NT2/D1 (cell line): Measurements from ENCODE around the gene ECHDC1.
A peak's percentile ranks its signal among the peaks of the same experiment; 100 is the strongest.
"Not testable (repeated sequence)": the region's sequence is repeated elsewhere in the genome, so short reads cannot be mapped to it uniquely, and the experiment has no call there.

Experiments used
- DNase-seq: peaks from one replicate; pipeline ENCODE4 v3.0.0-alpha.2; 2011; ENCODE audit warnings: low read depth, low spot score
- H3K27me3 ChIP-seq: 2 replicates; pipeline ENCODE4 v1.6.0; 2011; ENCODE audit warnings: mild to moderate bottlenecking; ENCODE audit not compliant: insufficient read length, insufficient read depth
- H3K36me3 ChIP-seq: 2 replicates; pipeline ENCODE4 v1.6.1; 2011; ENCODE audit warnings: mild to moderate bottlenecking, low read length, mixed read lengths; ENCODE audit not compliant: insufficient read depth, insufficient read length
- H3K4me1 ChIP-seq: 2 replicates; pipeline ENCODE4 v1.5.1; 2011; ENCODE audit not compliant: insufficient read depth, insufficient read length
- H3K4me3 ChIP-seq: 2 replicates; pipeline ENCODE4 v1.5.1; 2011; ENCODE audit warnings: low read depth; ENCODE audit not compliant: insufficient read length
- H3K9ac ChIP-seq: 2 replicates; pipeline ENCODE4 v1.6.0; 2011; ENCODE audit warnings: low read depth; ENCODE audit not compliant: insufficient read length
- H3K9me3 ChIP-seq: 2 replicates; pipeline ENCODE4 v1.5.1; 2011; ENCODE audit warnings: mild to moderate bottlenecking, low read length; ENCODE audit not compliant: insufficient read depth
- SUZ12 ChIP-seq: IDR thresholded peaks from 2 replicates; pipeline ENCODE4 v1.6.1; 2011; ENCODE audit not compliant: insufficient read length, insufficient read depth; ENCODE audit errors: extremely low read depth
- YY1 ChIP-seq: IDR thresholded peaks from 2 replicates; pipeline ENCODE4 v1.6.1; 2011; ENCODE audit not compliant: insufficient read length, insufficient read depth
- ZNF274 ChIP-seq: IDR thresholded peaks from 2 replicates; pipeline ENCODE4 v1.6.1; 2011; ENCODE audit warnings: mild to moderate bottlenecking, low read depth, low read length

Gene ECHDC1

GRCh38 chr6:127342946-127343808 is at the start of gene ECHDC1:
TSS of gene ECHDC1 (minus strand) at chr6:127343609. CDS start at chr6:127331028, 12,581 bp downstream.
- Histone ChIP-seq H3K9me3 (no peaks in the 10 kb centered on the region), H3K27me3 (no peaks in the 10 kb centered on the region), H3K4me1 (no peaks in the 10 kb centered on the region), H3K4me3 (peak within 1 kb of the TSS; percentile 86), H3K9ac (peak within 1 kb of the TSS; percentile 94), H3K36me3 (no peaks in the 10 kb centered on the region)
- TF ChIP-seq YY1 (no peak), ZNF274 (no peak), SUZ12 (no peak)
- DNase-seq: no peak

- H3K36me3 ChIP-seq: no peaks in the 10 kb centered on the region
- H3K9me3 ChIP-seq: no peaks in the 10 kb centered on the region
- no peak for DNase-seq
- no peaks in the 10 kb centered on the region for H3K4me1 ChIP-seq
- TF ChIP-seq SUZ12: no peak
- TF ChIP-seq YY1: no peak
- TF ChIP-seq ZNF274: no peak
- no peak overlapping the region for H3K4me3 ChIP-seq
- no peak overlapping the region for H3K9ac ChIP-seq
- H3K27me3 ChIP-seq: no peaks in the 10 kb centered on the region
These were observed 48.9 kb upstream of the ECHDC1 start for GRCh38 chr6:127392301-127392700.

DNA sequence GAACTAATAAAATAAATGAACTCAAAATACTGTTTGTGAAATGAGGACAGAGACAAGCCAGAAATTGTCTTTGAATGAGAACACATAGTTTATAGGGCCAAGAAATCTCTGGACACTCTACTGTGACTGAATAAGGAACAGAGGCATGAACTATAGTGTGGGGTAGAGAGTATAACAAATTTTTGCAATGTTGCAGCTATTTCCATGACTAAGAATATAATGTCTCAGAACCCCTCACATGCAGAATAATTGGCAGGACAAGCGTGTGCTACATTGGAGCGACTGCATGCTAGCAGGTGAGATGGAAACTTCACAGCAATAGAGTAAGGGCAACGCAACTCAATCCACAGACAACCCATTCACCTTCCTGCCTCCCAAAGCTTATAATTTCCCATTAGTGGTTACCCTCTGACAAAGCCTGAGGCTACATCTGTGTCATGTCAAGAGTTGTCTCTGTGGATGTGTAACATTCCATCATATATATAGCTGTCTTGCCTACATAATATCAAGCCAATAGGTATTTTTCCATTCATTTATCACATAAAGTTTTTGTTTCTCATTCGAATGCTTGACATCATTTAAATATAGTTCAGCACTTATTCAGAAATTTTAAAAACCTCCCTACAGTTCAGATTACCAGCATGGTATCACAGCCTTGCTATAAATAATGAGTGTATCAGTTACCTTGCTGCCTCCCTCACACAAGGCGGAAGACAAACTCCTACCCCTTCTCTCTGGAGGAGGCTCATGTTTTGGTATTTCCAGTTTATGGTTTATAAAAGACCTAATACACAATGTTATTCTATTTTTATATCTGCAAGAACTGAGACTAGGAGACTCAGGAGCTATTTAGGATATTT is 47.9 kb upstream of the ECHDC1 start:
- H3K9ac ChIP-seq: no peak overlapping the region
- no peaks in the 10 kb centered on the region for H3K4me1 ChIP-seq
- no peak overlapping the region for H3K4me3 ChIP-seq
- DNase-seq: no peak
- no peaks in the 10 kb centered on the region for H3K27me3 ChIP-seq
- TF ChIP-seq YY1 (no peak), SUZ12 (no peak), ZNF274 (no peak)
- H3K9me3 ChIP-seq: no peaks in the 10 kb centered on the region
- H3K36me3 ChIP-seq: no peaks in the 10 kb centered on the region

GRCh38 chr6:127389706-127390105 is 46.3 kb upstream of the ECHDC1 start:
- Histone ChIP-seq H3K9me3 (no peaks in the 10 kb centered on the region), H3K4me1 (no peaks in the 10 kb centered on the region), H3K4me3 (no peak overlapping the region), H3K9ac (no peak overlapping the region), H3K36me3 (no peaks in the 10 kb centered on the region), H3K27me3 (no peaks in the 10 kb centered on the region)
- DNase-seq: no peak
- TF ChIP-seq ZNF274 (no peak), YY1 (no peak), SUZ12 (no peak)

DNA sequence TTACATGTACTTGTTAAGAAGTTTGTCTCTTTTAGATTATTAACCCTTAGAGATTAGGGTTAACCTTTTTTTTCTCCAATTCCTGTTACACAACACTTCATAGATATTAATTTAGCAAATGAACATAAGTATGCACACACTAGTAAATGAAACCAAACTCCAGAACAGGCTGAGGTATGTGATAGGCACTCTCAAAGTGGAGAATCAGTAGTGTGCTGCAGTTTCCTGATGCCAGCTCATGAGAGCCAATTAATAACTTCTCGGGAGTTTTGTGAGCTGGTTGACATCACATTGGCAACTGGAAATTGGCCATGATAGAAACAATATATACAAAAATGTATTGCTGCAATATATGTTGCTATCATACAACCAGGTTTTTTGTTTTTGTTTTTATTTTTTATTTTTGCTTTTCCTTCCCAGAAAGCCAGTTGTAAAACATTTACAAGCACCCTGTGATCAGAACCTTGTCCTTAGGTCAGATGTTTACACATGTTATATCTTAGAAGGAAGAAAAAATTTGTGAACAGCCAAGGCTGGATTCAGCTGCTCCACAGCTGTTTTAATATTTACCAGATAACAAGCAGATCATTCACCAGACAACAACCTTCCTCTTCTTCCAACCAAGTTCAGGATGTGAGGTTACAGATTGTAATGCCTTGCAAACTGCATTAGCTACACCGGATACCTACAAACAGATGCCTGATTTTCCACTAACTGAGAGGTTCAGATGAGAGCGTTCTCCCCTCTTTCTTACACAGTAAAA is 42.4 kb upstream of the ECHDC1 start:
- no peak for DNase-seq
- no peaks in the 10 kb centered on the region for H3K27me3 ChIP-seq

GRCh38 chr6:127384848-127385247 is 41.4 kb upstream of the ECHDC1 start:
- not testable (repeated sequence) for H3K9ac ChIP-seq, H3K4me1 ChIP-seq, H3K4me3 ChIP-seq, H3K36me3 ChIP-seq, H3K27me3 ChIP-seq, H3K9me3 ChIP-seq, DNase-seq

More for the DNA sequence above, 42.4 kb upstream of the ECHDC1 start:
- Histone ChIP-seq H3K4me3 (no peak overlapping the region), H3K9ac (no peak overlapping the region), H3K9me3 (no peaks in the 10 kb centered on the region), H3K36me3 (no peaks in the 10 kb centered on the region), H3K4me1 (no peaks in the 10 kb centered on the region)
- TF ChIP-seq ZNF274 (no peak), YY1 (no peak), SUZ12 (no peak)
